HG03095 (cell line): ENCODE measurements around the gene NSMF.

Experiments used
- ATAC-seq: cut with Tn5 transposase; IDR thresholded peaks from one replicate; pipeline ENCODE4 v1.9.1; 2021; ENCODE audit warnings: moderate library complexity; ENCODE audit not compliant: unreplicated experiment

The NSMF gene

DNA sequence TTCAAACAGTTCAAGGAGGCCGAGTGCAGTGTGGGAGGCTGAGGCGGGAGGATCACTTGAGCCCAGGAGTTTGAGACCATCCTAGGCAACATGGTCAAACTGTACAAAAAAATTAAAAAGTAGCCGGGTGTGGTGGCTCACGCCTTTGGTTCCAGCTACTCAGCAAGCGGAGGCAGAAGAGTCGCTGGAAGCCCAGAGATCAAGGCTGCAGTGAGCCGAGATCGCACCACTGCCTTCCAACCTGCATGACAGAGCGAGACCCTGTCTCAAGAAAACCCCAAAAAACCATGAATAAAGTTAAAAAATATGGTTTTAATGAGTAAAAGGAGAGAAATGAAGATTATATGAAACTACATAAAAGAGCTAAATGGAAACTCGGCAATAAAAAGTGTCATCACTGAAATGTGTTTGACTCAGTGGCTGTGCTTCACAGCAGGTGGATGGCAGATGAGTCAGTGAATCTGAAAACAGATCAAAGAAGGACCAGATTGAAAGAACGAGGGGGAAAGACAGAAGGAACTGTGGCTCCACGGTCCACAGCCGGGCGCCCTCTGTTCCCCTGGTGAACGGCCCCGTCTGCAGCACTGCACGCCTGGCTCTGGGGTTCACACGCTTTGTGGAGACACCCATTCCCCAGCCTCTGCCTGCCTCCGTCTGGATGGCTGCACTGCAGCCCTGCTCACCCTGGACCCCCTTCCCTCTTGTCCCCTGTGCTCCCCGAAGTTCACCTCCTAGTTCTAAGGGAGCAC is 61.3 kb downstream of the NSMF start:
- ATAC-seq = no peak
